Activated CD8-positive, alpha-beta T cell treated with anti-CD3 and anti-CD28 coated beads for 36 hours (primary cell): ENCODE results near the gene SORD. TPM values are rescaled to one million over a fixed set of nuclear protein-coding genes. Genes with fewer than 3 reads are reported as not detected.

ENCODE experiments used
- ATAC-seq: fragments of 200-7000 bp; cut with Tn5 transposase; one replicate; pipeline ENCODE4 v1.10.0; 2021; ENCODE audit warnings: mild to moderate bottlenecking, moderate library complexity
- CTCF ChIA-PET: fragments of 350-600 bp; sonication (Branson Sonifier 250); formaldehyde crosslinking; loops from one replicate; lab custom pipeline; 2021; ENCODE audit warnings: antibody characterized with exemption; lab: Charles Lee
- POLR2A ChIA-PET: fragments of 350-600 bp; sonication (Branson Sonifier 250); formaldehyde crosslinking; loops from one replicate; lab custom pipeline; 2021; ENCODE audit warnings: antibody characterized with exemption; lab: Charles Lee
- DNase-seq: peaks from one replicate; pipeline ENCODE4 v3.0.0-alpha.2; 2020
- H3K27ac Mint-ChIP-seq: one replicate; pipeline ENCODE4 v1.8.0; 2021; ENCODE audit warnings: mild to moderate bottlenecking, mixed read lengths
- H3K27me3 Mint-ChIP-seq: one replicate; pipeline ENCODE4 v1.8.0; 2021; ENCODE audit warnings: mixed read lengths
- H3K36me3 Mint-ChIP-seq: one replicate; pipeline ENCODE4 v1.8.0; 2021; ENCODE audit warnings: low read depth, mixed read lengths
- H3K4me1 Mint-ChIP-seq: one replicate; pipeline ENCODE4 v1.8.0; 2021; ENCODE audit warnings: low read depth, mixed read lengths
- H3K4me3 Mint-ChIP-seq: one replicate; pipeline ENCODE4 v1.8.0; 2021; ENCODE audit warnings: mild to moderate bottlenecking, moderate library complexity, mixed read lengths
- H3K9me3 Mint-ChIP-seq: one replicate; pipeline ENCODE4 v1.8.0; 2021; ENCODE audit warnings: mixed read lengths
- CTCF ChIP-seq: fragments of 200-600 bp; IDR thresholded peaks from one replicate; pipeline ENCODE4 v1.8.0; 2022; ENCODE audit warnings: antibody characterized with exemption, mild to moderate bottlenecking
- intact Hi-C: fragments of 100-400 bp; cut with micrococcal nuclease; formaldehyde crosslinking; loops from one replicate; pipeline ENCODE4 v1.10.0; 2022
- total RNA-seq, 2 experiments: library from RNA; stranded (reverse); gene quantifications; one replicate each; pipeline ENCODE4 v1.2.3, GENCODE V29; 2021

The SORD gene
- total RNA-seq, 2 experiments from 2014 or later: 27.9 to 28.7 TPM

DNA sequence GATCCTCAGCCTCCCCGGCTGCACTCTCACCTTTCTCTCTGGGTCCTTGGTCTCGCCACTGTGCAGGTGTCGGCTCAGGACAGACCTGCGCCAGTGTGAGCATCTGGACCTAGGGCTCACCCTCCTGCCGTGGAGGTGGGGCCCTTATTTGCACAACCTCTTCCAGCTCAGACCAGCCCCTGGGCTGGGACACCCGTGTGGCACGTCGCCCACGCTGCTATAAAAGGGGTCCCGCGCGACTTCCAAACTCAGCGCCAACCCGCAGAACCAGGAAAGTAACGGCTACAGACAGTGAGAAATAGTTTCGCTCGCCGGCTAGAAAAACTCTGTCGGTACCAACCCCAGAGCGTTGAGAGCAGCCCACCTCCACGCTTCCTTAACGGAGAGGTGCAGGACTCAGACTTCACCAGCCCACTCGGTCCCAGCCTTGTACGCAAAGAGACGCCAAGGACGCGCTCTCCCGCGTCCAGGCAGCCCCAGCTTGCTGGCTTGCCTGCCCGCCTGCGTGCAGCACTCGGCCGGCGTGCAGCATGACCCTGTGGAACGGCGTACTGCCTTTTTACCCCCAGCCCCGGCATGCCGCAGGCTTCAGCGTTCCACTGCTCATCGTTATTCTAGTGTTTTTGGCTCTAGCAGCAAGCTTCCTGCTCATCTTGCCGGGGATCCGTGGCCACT lies 91.2 kb downstream of the SORD start, which contains the start of the genes DUOX2 and DUOXA2:
TSS of gene DUOX2 (minus strand) at position 97 of the 675 bp plus-strand sequence. CDS start 761 bp downstream, outside the sequence.
TSS of gene DUOXA2 (plus strand) at position 251 of the 675 bp plus-strand sequence. CDS start at position 531, 280 bp downstream.
- peak within 1 kb of the TSS; percentile 15 for H3K4me3 Mint-ChIP-seq
- H3K36me3 Mint-ChIP-seq: no peaks in the 10 kb centered on the region
- H3K9me3 Mint-ChIP-seq: no peaks in the 10 kb centered on the region
- no peak for TF ChIP-seq CTCF
- peaks cover 48% of the 10 kb centered on the region for H3K4me1 Mint-ChIP-seq
- intact Hi-C loops: no loop called here
- H3K27ac Mint-ChIP-seq: no peak within 1 kb of the TSS
- POLR2A ChIA-PET: no interaction called here
- DNase-seq (no peak), ATAC-seq (no peak)
- CTCF ChIA-PET: interaction anchor here (1.2 kb wide), 1 partner anchor 13 kb away, joined by 4 read pairs; no protein-coding TSS in a partner anchor
- H3K27me3 Mint-ChIP-seq: peaks cover 80% of the 10 kb centered on the region

GRCh38 chr15:45114751-45115085 lies 91.7 kb downstream of the SORD start:
- no peak for TF ChIP-seq CTCF
- intact Hi-C loops: no loop called here
- H3K4me1 Mint-ChIP-seq: peaks cover 48% of the 10 kb centered on the region
- no peaks in the 10 kb centered on the region for H3K9me3 Mint-ChIP-seq
- ChIA-PET CTCF (interaction anchor here (1.2 kb wide), 1 partner anchor 12 kb away, joined by 4 read pairs; no protein-coding TSS in a partner anchor), POLR2A (no interaction called here)
- H3K27me3 Mint-ChIP-seq: peaks cover 79% of the 10 kb centered on the region
- DNase-seq: no peak
- no peaks in the 10 kb centered on the region for H3K36me3 Mint-ChIP-seq
- no peak for ATAC-seq
- no peak overlapping the region for H3K4me3 Mint-ChIP-seq
- H3K27ac Mint-ChIP-seq: no peak overlapping the region

- Mint-ChIP-seq H3K27me3 (peaks cover 72% of the 10 kb centered on the region), H3K27ac (no peak overlapping the region), H3K4me3 (no peak overlapping the region), H3K4me1 (peaks cover 46% of the 10 kb centered on the region), H3K9me3 (no peaks in the 10 kb centered on the region), H3K36me3 (no peaks in the 10 kb centered on the region)
- ChIA-PET CTCF (interaction anchor here (0.6 to 3.9 kb wide), 4 partner anchors 11 to 520 kb away, joined by 3 to 48 read pairs (median 4); partner anchors contain the start of genes DUOX1 and DUOXA1), POLR2A (no interaction called here)
- ATAC-seq (no peak), DNase-seq (no peak)
- intact Hi-C loops: no loop called here
- no peak for TF ChIP-seq CTCF
Measured at GRCh38 chr15:45115312-45115820, 92.4 kb downstream of the SORD start.

- Mint-ChIP-seq H3K27me3 (peaks cover 69% of the 10 kb centered on the region), H3K4me1 (peaks cover 44% of the 10 kb centered on the region), H3K9me3 (no peaks in the 10 kb centered on the region), H3K36me3 (no peaks in the 10 kb centered on the region), H3K27ac (no peak overlapping the region), H3K4me3 (peak overlapping the region; percentile 17)
- no peak for DNase-seq
- intact Hi-C loops: no loop called here
- ATAC-seq: no peak
- POLR2A ChIA-PET: no interaction called here
- no peak for TF ChIP-seq CTCF
- CTCF ChIA-PET: interaction anchor here (0.6 to 3.9 kb wide), 6 partner anchors 9 to 521 kb away, joined by 3 to 48 read pairs (median 3); partner anchors contain the start of genes DUOX1 and DUOXA1
Measured at GRCh38 chr15:45116006-45116481, 93.0 kb downstream of the SORD start.
